SH-SY5Y (cell line): ENCODE measurements around the gene CD177.

Experiments
- GATA2 ChIP-seq: IDR thresholded peaks from 2 replicates; pipeline ENCODE4 v1.6.1; 2011; ENCODE audit warnings: mild to moderate bottlenecking, low read depth, low read length
- GATA3 ChIP-seq: IDR thresholded peaks from 2 replicates; pipeline ENCODE4 v1.6.1; 2011; ENCODE audit warnings: low read depth, mild to moderate bottlenecking, low read length, moderate library complexity

Gene CD177

DNA sequence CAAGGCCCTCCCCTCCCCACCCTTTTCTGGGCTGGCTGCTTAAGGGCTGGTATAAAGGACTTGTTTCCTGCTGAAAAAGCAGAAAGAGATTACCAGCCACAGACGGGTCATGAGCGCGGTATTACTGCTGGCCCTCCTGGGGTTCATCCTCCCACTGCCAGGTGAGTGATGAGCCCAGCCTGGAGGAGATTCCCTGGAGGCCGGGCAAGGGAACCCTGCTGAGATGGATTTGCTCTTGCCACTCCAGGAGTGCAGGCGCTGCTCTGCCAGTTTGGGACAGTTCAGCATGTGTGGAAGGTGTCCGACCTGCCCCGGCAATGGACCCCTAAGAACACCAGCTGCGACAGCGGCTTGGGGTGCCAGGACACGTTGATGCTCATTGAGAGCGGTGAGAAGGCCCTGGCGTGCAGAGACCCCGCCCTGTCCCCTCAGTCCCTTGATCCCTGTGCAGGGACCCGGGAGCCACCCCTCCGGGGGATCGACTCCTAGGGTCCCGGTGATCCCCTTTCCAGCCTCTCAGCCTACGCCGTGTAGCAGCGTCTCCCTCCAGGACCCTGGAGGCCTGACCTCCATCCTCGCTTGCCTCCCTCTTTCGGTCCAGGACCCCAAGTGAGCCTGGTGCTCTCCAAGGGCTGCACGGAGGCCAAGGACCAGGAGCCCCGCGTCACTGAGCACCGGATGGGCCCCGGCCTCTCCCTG lies at the start of gene CD177:
TSS of gene CD177 (plus strand) at position 81 of the 699 bp plus-strand sequence. CDS start at position 110, 29 bp downstream.
- TF ChIP-seq GATA3 (no peak), GATA2 (no peak)

- TF ChIP-seq GATA3 (no peak), GATA2 (no peak)
These were observed 47.8 kb upstream of the CD177 start for GRCh38 chr19:43305642-43306041.

GRCh38 chr19:43306097-43306496 lies 47.4 kb upstream of the CD177 start:
- TF ChIP-seq GATA2 (no peak), GATA3 (no peak)

- no peak for TF ChIP-seq GATA2
- no peak for TF ChIP-seq GATA3
These were observed 45.2 kb upstream of the CD177 start for GRCh38 chr19:43308244-43308815.

- TF ChIP-seq GATA2, result no peak
- no peak for TF ChIP-seq GATA3
These were observed 44.0 kb upstream of the CD177 start for GRCh38 chr19:43309466-43309865.

DNA sequence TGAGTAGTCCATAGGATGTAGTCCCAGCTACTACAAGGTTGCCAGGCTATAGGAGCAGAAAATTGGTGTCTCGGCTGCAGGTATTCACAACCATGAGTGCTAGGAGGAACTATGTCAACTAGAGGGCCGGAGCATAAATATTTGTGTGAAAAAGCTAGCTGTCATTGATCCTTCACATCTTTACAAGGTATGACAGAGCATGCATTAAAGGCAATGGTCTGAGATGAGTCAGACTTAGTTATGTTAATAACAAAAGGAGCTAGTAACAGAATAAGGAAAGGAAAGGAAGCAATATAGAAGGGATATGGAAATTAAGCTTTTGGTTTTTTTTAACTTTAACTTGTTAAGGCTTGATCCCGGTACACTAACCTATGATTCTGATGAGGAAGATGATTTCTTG lies 43.3 kb upstream of the CD177 start:
- TF ChIP-seq GATA2 (no peak), GATA3 (no peak)

DNA sequence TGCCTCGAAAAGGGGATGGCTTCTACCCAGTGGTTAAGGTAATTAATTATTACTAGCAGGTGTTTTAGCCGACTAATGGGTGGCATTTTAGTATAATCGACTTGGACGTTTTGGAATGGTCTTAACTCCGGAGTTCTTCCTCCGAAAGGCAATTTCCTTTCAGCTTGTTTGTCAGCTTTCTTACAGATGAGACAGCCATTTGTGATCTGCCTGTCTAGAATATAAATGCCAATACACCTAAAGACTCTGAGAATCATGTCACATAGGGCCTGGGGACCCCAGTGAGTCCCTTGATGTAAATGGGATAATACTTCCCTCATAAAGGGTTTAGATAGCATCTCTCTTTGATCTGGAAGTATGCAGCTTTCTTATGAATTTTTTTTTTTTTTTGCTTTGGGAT lies 42.2 kb upstream of the CD177 start:
- TF ChIP-seq GATA2, result no peak
- TF ChIP-seq GATA3, result no peak

- TF ChIP-seq GATA2 (no peak), GATA3 (no peak)
These were observed 41.8 kb upstream of the CD177 start for GRCh38 chr19:43311706-43312105.

- no peak for TF ChIP-seq GATA3
- TF ChIP-seq GATA2, result no peak
These were observed 39.6 kb upstream of the CD177 start for GRCh38 chr19:43313711-43314495.

GRCh38 chr19:43315851-43316250 lies 37.6 kb upstream of the CD177 start:
- no peak for TF ChIP-seq GATA2
- no peak for TF ChIP-seq GATA3

- TF ChIP-seq GATA2, result no peak
- no peak for TF ChIP-seq GATA3
These were observed 36.7 kb upstream of the CD177 start for GRCh38 chr19:43316591-43317319.

DNA sequence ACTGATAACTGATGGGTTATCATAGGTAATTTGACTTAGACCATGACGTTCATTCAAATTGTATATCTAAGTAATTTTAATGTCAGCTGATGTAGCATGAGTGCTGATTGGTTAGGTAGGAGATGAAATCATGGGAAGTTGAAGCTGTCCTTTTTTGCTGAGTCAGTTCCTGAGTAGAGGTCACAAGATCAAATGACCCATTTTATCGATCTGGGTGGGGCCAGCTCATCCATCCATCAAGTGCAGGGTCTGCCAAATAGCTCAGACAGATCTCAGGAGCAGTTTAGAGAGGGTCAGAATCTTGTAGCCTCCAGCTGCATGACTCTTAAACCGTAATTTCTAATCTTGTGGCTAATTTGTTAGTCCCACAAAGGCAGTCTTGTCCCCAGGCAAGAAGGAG lies 35.3 kb upstream of the CD177 start:
- TF ChIP-seq GATA3 (no peak), GATA2 (no peak)

- TF ChIP-seq GATA3 (no peak), GATA2 (no peak)
These were observed 34.6 kb upstream of the CD177 start for GRCh38 chr19:43318796-43319314.

GRCh38 chr19:43320546-43320945 lies 32.9 kb upstream of the CD177 start:
- TF ChIP-seq GATA2 (no peak), GATA3 (no peak)
